Tibial nerve (tissue), 4 donors: ENCODE measurements around the gene PCSK5. TPM values are rescaled to one million over a fixed set of nuclear protein-coding genes. Genes with fewer than 3 reads are reported as not detected.
"Not testable (repeated sequence)": the region's sequence is repeated elsewhere in the genome, so short reads cannot be mapped to it uniquely, and the experiment has no call there.

ENCODE experiments used
- DNase-seq, 2 donors: peaks; one replicate each; pipeline ENCODE4 v3.0.0-alpha.2; 2019; ENCODE audit warnings: low spot score in 2 of 2
- H3K27ac ChIP-seq, 4 donors: fragments of 200-600 bp; sonication (generic) in 3 of 4; one replicate each; pipeline ENCODE4 v1.5.1; 2017 to 2019; ENCODE audit warnings: mild to moderate bottlenecking in 1 of 4
- H3K27me3 ChIP-seq, 2 donors: fragments of 200-600 bp; sonication (generic) in 1 of 2; one replicate each; pipeline versions ENCODE4 v1.5.1 to v1.6.0; 2017 to 2019
- H3K36me3 ChIP-seq, 3 donors: fragments of 200-600 bp; sonication (generic); one replicate each; pipeline ENCODE4 v1.5.1; 2018 to 2019
- H3K4me1 ChIP-seq, 4 donors: fragments of 200-600 bp; sonication (generic) in 3 of 4; one replicate each; pipeline ENCODE4 v1.5.1; 2017 to 2019
- H3K4me3 ChIP-seq, 4 donors: fragments of 200-600 bp; sonication (generic) in 3 of 4; one replicate each; pipeline ENCODE4 v1.5.1; 2017 to 2019; ENCODE audit warnings: mild to moderate bottlenecking in 1 of 4, moderate library complexity in 1 of 4
- H3K9me3 ChIP-seq, 4 donors: fragments of 200-600 bp; sonication (generic) in 3 of 4; one replicate each; pipeline ENCODE4 v1.5.1; 2017 to 2019
- CTCF ChIP-seq, 5 experiments: fragments of 200-600 bp in 3 of 5; fragments of 450-650 bp in 2 of 5; sonication (generic) in 3 of 5; IDR thresholded peaks; one replicate each; pipeline ENCODE4 v1.5.1; 2016 to 2019; ENCODE audit warnings: antibody characterized with exemption in 5 of 5, mild to moderate bottlenecking in 3 of 5, moderate library complexity in 2 of 5
- EP300 ChIP-seq, 2 donors: sonication (generic); formaldehyde crosslinking; IDR thresholded peaks; one replicate each; pipeline ENCODE4 v1.6.1; 2017; ENCODE audit warnings: antibody characterized with exemption in 2 of 2, mild to moderate bottlenecking in 1 of 2
- POLR2A ChIP-seq, 2 donors: fragments of 450-650 bp; IDR thresholded peaks; one replicate each; pipeline ENCODE4 v1.6.1; 2017; ENCODE audit warnings: antibody characterized with exemption in 2 of 2, mild to moderate bottlenecking in 2 of 2, moderate library complexity in 2 of 2
- WGBS, 2 donors: methylation state at CpG; one replicate each; pipeline ENCODE4 v1.1.5; 2018; 5-methylcytosine and 5-hydroxymethylcytosine counted together
- total RNA-seq, 4 donors: library from RNA; depleted of rRNA; stranded (reverse); fragments of >200 nt; gene quantifications; one replicate each; pipeline ENCODE4 v1.1.0, GENCODE V29; 2016

Gene PCSK5
- total RNA-seq, 4 donors from 2014 or later, result 12.5 to 32.7 (median 23.0) TPM

GRCh38 chr9:76045221-76045620, 154.7 kb downstream of the PCSK5 start:
- TF ChIP-seq POLR2A (IDR thresholded peaks at IDR 0.05), result no peak
- TF ChIP-seq CTCF (IDR thresholded peaks at IDR 0.05), result no peak
- TF ChIP-seq EP300 (IDR thresholded peaks at IDR 0.05), result no peak
- DNase-seq, result no peak
- H3K36me3 ChIP-seq, result no peaks in the 10 kb centered on the region
- no peaks in the 10 kb centered on the region for H3K9me3 ChIP-seq
- no peak overlapping the region for H3K4me3 ChIP-seq
- 51 to 63% methylated on average over 2 of the region's 2 CpGs for WGBS, 2 donors
- H3K4me1 ChIP-seq, result peaks cover 0 to 6% (median 3%) of the 10 kb centered on the region in 4 donors
- H3K27ac ChIP-seq, result peak overlapping the region in 1 of 4 donors; percentile 3
- H3K27me3 ChIP-seq, result no peaks in the 10 kb centered on the region

- WGBS, 2 donors, result 86 to 92% methylated on average over 2 of the region's 2 CpGs
- Histone ChIP-seq H3K9me3 (no peaks in the 10 kb centered on the region), H3K27ac (no peak overlapping the region), H3K4me1 (peaks cover 0 to 4% (median 2%) of the 10 kb centered on the region in 4 donors), H3K36me3 (peaks cover 0 to 11% (median 0%) of the 10 kb centered on the region in 3 donors), H3K27me3 (no peaks in the 10 kb centered on the region), H3K4me3 (no peak overlapping the region)
- DNase-seq, result no peak
- TF ChIP-seq CTCF (IDR thresholded peaks at IDR 0.05) (no peak), POLR2A (IDR thresholded peaks at IDR 0.05) (no peak), EP300 (IDR thresholded peaks at IDR 0.05) (no peak)
Measured at GRCh38 chr9:76049341-76049740, 158.9 kb downstream of the PCSK5 start.

- TF ChIP-seq EP300 (IDR thresholded peaks at IDR 0.05) (no peak), POLR2A (IDR thresholded peaks at IDR 0.05) (no peak), CTCF (IDR thresholded peaks at IDR 0.05) (no peak)
- WGBS, 2 donors, result 96 to 97% methylated on average over 11 of the region's 11 CpGs
- DNase-seq, result no peak
Measured at GRCh38 chr9:76067696-76068095, 177.2 kb downstream of the PCSK5 start.

GRCh38 chr9:76077537-76077936, 187.1 kb downstream of the PCSK5 start:
- Histone ChIP-seq H3K4me1 (peaks cover 0 to 5% (median 0%) of the 10 kb centered on the region in 4 donors), H3K9me3 (peaks cover 0 to 13% (median 0%) of the 10 kb centered on the region in 4 donors), H3K27me3 (no peaks in the 10 kb centered on the region), H3K36me3 (peaks cover 0 to 62% (median 0%) of the 10 kb centered on the region in 3 donors), H3K4me3 (no peak overlapping the region), H3K27ac (no peak overlapping the region)
- no peak for DNase-seq
- TF ChIP-seq CTCF (IDR thresholded peaks at IDR 0.05) (no peak), POLR2A (IDR thresholded peaks at IDR 0.05) (no peak), EP300 (IDR thresholded peaks at IDR 0.05) (no peak)

More at GRCh38 chr9:76067696-76068095, 177.2 kb downstream of the PCSK5 start:
- Histone ChIP-seq H3K36me3 (peaks cover 0 to 15% (median 0%) of the 10 kb centered on the region in 3 donors), H3K9me3 (no peaks in the 10 kb centered on the region), H3K4me1 (no peaks in the 10 kb centered on the region), H3K27ac (no peak overlapping the region), H3K27me3 (no peaks in the 10 kb centered on the region), H3K4me3 (no peak overlapping the region)

- Histone ChIP-seq H3K36me3 (peaks cover 0 to 39% (median 0%) of the 10 kb centered on the region in 3 donors), H3K9me3 (peaks cover 0 to 13% (median 0%) of the 10 kb centered on the region in 4 donors)
- not testable (repeated sequence) for H3K27me3 ChIP-seq, H3K27ac ChIP-seq, H3K4me1 ChIP-seq, H3K4me3 ChIP-seq, DNase-seq
- 95 to 96% methylated on average over 5 of the region's 5 CpGs for WGBS, 2 donors
Measured at GRCh38 chr9:76081281-76081680, 190.8 kb downstream of the PCSK5 start.

GRCh38 chr9:76082057-76082456, 191.6 kb downstream of the PCSK5 start:
- H3K36me3 ChIP-seq, result peaks cover 0 to 33% (median 0%) of the 10 kb centered on the region in 3 donors
- H3K4me3 ChIP-seq, result no peak overlapping the region
- no peak for DNase-seq
- no peak overlapping the region for H3K27ac ChIP-seq
- H3K4me1 ChIP-seq, result peaks cover 0 to 5% (median 0%) of the 10 kb centered on the region in 4 donors
- no peaks in the 10 kb centered on the region for H3K27me3 ChIP-seq
- peaks cover 0 to 13% (median 0%) of the 10 kb centered on the region in 4 donors for H3K9me3 ChIP-seq
- TF ChIP-seq CTCF (IDR thresholded peaks at IDR 0.05), result no peak
- no peak for TF ChIP-seq EP300 (IDR thresholded peaks at IDR 0.05)
- no peak for TF ChIP-seq POLR2A (IDR thresholded peaks at IDR 0.05)
